Right lung (tissue), 5 donors: ENCODE data around the gene GALNT18. TPM values are rescaled to one million over a fixed set of nuclear protein-coding genes. Genes with fewer than 3 reads are reported as not detected.

ENCODE experiments used
- DNase-seq, 2 donors: peaks; one replicate each; pipeline ENCODE4 v3.0.0-alpha.2; 2013
- polyA plus RNA-seq, 5 donors: library from polyadenylated mRNA; unstranded; fragments of 120-200 nt; gene quantifications; one replicate each; pipeline versions ENCODE4 v1.2.1 to v1.2.3, GENCODE V29; 2013; ENCODE audit warnings: inconsistent platforms in 1 of 5, low replicate concordance in 1 of 5; ENCODE audit not compliant: insufficient read length in 5 of 5, insufficient read depth in 1 of 5

Gene GALNT18
- polyA plus RNA-seq, 5 donors: 18.0 to 26.8 (median 20.7) TPM

GRCh38 chr11:11439591-11439990, 182.2 kb downstream of the GALNT18 start:
- DNase-seq: no peak

- DNase-seq: no peak
Measured at GRCh38 chr11:11436715-11437313, 185.0 kb downstream of the GALNT18 start.

- DNase-seq: no peak
Measured at GRCh38 chr11:11435635-11436034, 186.2 kb downstream of the GALNT18 start.

GRCh38 chr11:11433960-11434359, 187.8 kb downstream of the GALNT18 start:
- no peak for DNase-seq

- DNase-seq: no peak
Measured at GRCh38 chr11:11432621-11433319, 189.0 kb downstream of the GALNT18 start.

GRCh38 chr11:11430431-11430830, 191.4 kb downstream of the GALNT18 start:
- no peak for DNase-seq

- no peak for DNase-seq
Measured at GRCh38 chr11:11428714-11429113, 193.1 kb downstream of the GALNT18 start.

- no peak for DNase-seq
Measured at GRCh38 chr11:11427542-11427941, 194.3 kb downstream of the GALNT18 start.

GRCh38 chr11:11427140-11427539, 194.7 kb downstream of the GALNT18 start:
- DNase-seq: peak in 1 of 2 donors; percentile 36

- DNase-seq: no peak
Measured at GRCh38 chr11:11426226-11426952, 195.4 kb downstream of the GALNT18 start.

GRCh38 chr11:11425806-11426205, 196.0 kb downstream of the GALNT18 start:
- no peak for DNase-seq

GRCh38 chr11:11424688-11425087, 197.1 kb downstream of the GALNT18 start:
- no peak for DNase-seq

- DNase-seq: peak; percentile 59 to 64
Measured at GRCh38 chr11:11422411-11423128, 199.2 kb downstream of the GALNT18 start.

GRCh38 chr11:11421509-11421908, 200.3 kb downstream of the GALNT18 start:
- no peak for DNase-seq

- no peak for DNase-seq
Measured at GRCh38 chr11:11420899-11421285, 200.9 kb downstream of the GALNT18 start.

- no peak for DNase-seq
Measured at GRCh38 chr11:11420191-11420898, 201.5 kb downstream of the GALNT18 start.

GRCh38 chr11:11419747-11420146, 202.1 kb downstream of the GALNT18 start:
- no peak for DNase-seq

- DNase-seq: no peak
Measured at GRCh38 chr11:11416917-11417316, 204.9 kb downstream of the GALNT18 start.

GRCh38 chr11:11416502-11416901, 205.3 kb downstream of the GALNT18 start:
- DNase-seq: no peak

GRCh38 chr11:11415901-11416300, 205.9 kb downstream of the GALNT18 start:
- no peak for DNase-seq

GRCh38 chr11:11414996-11415395, 206.8 kb downstream of the GALNT18 start:
- no peak for DNase-seq

- DNase-seq: no peak
Measured at GRCh38 chr11:11413776-11414175, 208.0 kb downstream of the GALNT18 start.
